Daoy (cell line): ENCODE results near the gene TLE7. TPM values are rescaled to one million over a fixed set of nuclear protein-coding genes. Genes with fewer than 3 reads are reported as not detected.

Experiments
- total RNA-seq: library from RNA; depleted of rRNA; stranded (reverse); fragments of >200 nt; shearing (Covaris generic); gene quantifications from 2 replicates; pipeline ENCODE4 v1.2.3, GENCODE V29; 2014; rRNA removed

TLE7 gene
- total RNA-seq, 1 experiment from 2014 or later: not detected

Other genes starting within 250 kb of the TLE7 start
- 1.1 and 2.5 TPM in 2 replicates for gene HYDIN, start 211.3 kb downstream of the TLE7 start, total RNA-seq
- 17.6 and 20.6 TPM in 2 replicates for gene CMTR2, start 152.7 kb downstream of the TLE7 start, total RNA-seq
- gene CALB2, start 83.3 kb downstream of the TLE7 start, total RNA-seq: 8.1 and 11.3 TPM in 2 replicates
- gene ZNF23, start 20.2 kb upstream of the TLE7 start, total RNA-seq: 9.6 and 11.5 TPM in 2 replicates
- 1.6 and 2.1 TPM in 2 replicates for gene ZNF19, start 47.3 kb upstream of the TLE7 start, total RNA-seq
- gene CHST4, start 84.4 kb upstream of the TLE7 start, total RNA-seq: 0.06 and 0.30 TPM in 2 replicates
- not detected in 2 replicates for gene TAT, start 135.0 kb upstream of the TLE7 start, total RNA-seq
- 0.11 and 0.18 TPM in 2 replicates for gene MARVELD3, start 184.1 kb upstream of the TLE7 start, total RNA-seq